GM23248 (cell line): ENCODE data around the gene TSPAN6.

ENCODE experiments used
- EZH2 ChIP-seq: fragments of 200-600 bp; sonication (generic); IDR thresholded peaks from 2 replicates; pipeline ENCODE4 v1.6.1; 2018; ENCODE audit warnings: antibody characterized with exemption, mild to moderate bottlenecking; ENCODE audit not compliant: insufficient read depth, poor library complexity, severe bottlenecking
- EZH2phosphoT487 ChIP-seq: fragments of 200-600 bp; sonication (generic); IDR thresholded peaks from 2 replicates; pipeline ENCODE4 v1.6.1; 2018; ENCODE audit warnings: antibody characterized with exemption, moderate library complexity, mild to moderate bottlenecking, low read depth; ENCODE audit not compliant: insufficient read depth

GRCh38 chrX:100600340-100600739 is 36.3 kb downstream of the TSPAN6 start:
- TF ChIP-seq EZH2 (no peak), EZH2phosphoT487 (no peak)
